SU-DHL-6 (cell line): Measurements from ENCODE around the gene NAPG.
"Not testable (repeated sequence)": the region's sequence is repeated elsewhere in the genome, so short reads cannot be mapped to it uniquely, and the experiment has no call there.

Experiments
- H2AFZ ChIP-seq: fragments of 200-600 bp; sonication (generic); 2 replicates; pipeline ENCODE4 v1.6.1; 2014; ENCODE audit warnings: low read depth, mild to moderate bottlenecking, moderate library complexity, mixed read lengths, antibody characterized with exemption, low read length; ENCODE audit not compliant: severe bottlenecking
- H3F3A ChIP-seq: fragments of 200-600 bp; shearing (Covaris generic); 2 replicates; pipeline ENCODE4 v1.6.0; 2016; ENCODE audit warnings: antibody characterized with exemption, mild to moderate bottlenecking; ENCODE audit not compliant: insufficient read depth
- H3K27ac ChIP-seq: fragments of 200-600 bp; sonication (generic); 2 replicates; pipeline ENCODE4 v1.5.1; 2016; ENCODE audit warnings: low read depth, mild to moderate bottlenecking, low read length, moderate library complexity, mixed read lengths
- H3K27me3 ChIP-seq: fragments of 200-600 bp; sonication (generic), shearing (Covaris generic); 2 replicates; pipeline ENCODE4 v1.6.0; 2014; ENCODE audit warnings: mild to moderate bottlenecking, low read length
- H3K36me3 ChIP-seq: fragments of 200-600 bp; sonication (generic); 2 replicates; pipeline ENCODE4 v1.6.1; 2014; ENCODE audit warnings: mild to moderate bottlenecking, low read length, mixed read lengths
- H3K4me2 ChIP-seq: fragments of 300-600, 200-600 bp; shearing (Covaris generic), sonication (generic); 2 replicates; pipeline ENCODE4 v1.6.0; 2014; ENCODE audit warnings: low read length, low read depth, mild to moderate bottlenecking; ENCODE audit not compliant: poor library complexity, severe bottlenecking
- H3K4me3 ChIP-seq: fragments of 200-600 bp; sonication (generic); 2 replicates; pipeline ENCODE4 v1.5.1; 2014; ENCODE audit warnings: antibody characterized with exemption, low read length, mild to moderate bottlenecking, mixed read lengths; ENCODE audit not compliant: insufficient read depth, poor library complexity, severe bottlenecking
- H3K79me2 ChIP-seq: fragments of 200-600 bp; sonication (generic); 2 replicates; pipeline ENCODE4 v1.6.1; 2014; ENCODE audit warnings: mild to moderate bottlenecking, low read length, moderate library complexity; ENCODE audit not compliant: insufficient read depth
- H3K9ac ChIP-seq: fragments of 200-600 bp; sonication (generic); 2 replicates; pipeline ENCODE4 v1.7.0; 2014; ENCODE audit warnings: mild to moderate bottlenecking, low read length
- H3K9me2 ChIP-seq: fragments of 200-600 bp; sonication (generic); replicated peaks from 2 replicates; pipeline ENCODE4 v1.6.1; 2014; ENCODE audit warnings: low read length; ENCODE audit not compliant: insufficient read depth
- H3K9me3 ChIP-seq: fragments of 200-600 bp; sonication (generic); 2 replicates; pipeline ENCODE4 v1.6.1; 2014; ENCODE audit warnings: low read length, mixed read lengths; ENCODE audit not compliant: insufficient read depth
- H4K20me1 ChIP-seq: fragments of 200-600 bp; sonication (generic); 2 replicates; pipeline ENCODE4 v1.6.1; 2014; ENCODE audit warnings: low read depth, mild to moderate bottlenecking, antibody characterized with exemption, low read length, moderate library complexity, mixed read lengths
- EZH2phosphoT487 ChIP-seq: fragments of 200-600 bp; sonication (generic), shearing (Covaris generic); conservative IDR thresholded peaks from 2 replicates; pipeline ENCODE4 v1.6.1; 2018; ENCODE audit warnings: mild to moderate bottlenecking, antibody characterized with exemption, low read length, moderate library complexity, mixed read lengths
- TF ChIP-seq, protein P1 (sequence below): fragments of 200-600 bp; sonication (generic); IDR thresholded peaks from one replicate; pipeline ENCODE4 v1.5.1; 2017; ENCODE audit warnings: antibody characterized with exemption, mild to moderate bottlenecking, low read length, moderate library complexity; ENCODE audit not compliant: insufficient read depth, poor library complexity, severe bottlenecking

The NAPG gene

DNA sequence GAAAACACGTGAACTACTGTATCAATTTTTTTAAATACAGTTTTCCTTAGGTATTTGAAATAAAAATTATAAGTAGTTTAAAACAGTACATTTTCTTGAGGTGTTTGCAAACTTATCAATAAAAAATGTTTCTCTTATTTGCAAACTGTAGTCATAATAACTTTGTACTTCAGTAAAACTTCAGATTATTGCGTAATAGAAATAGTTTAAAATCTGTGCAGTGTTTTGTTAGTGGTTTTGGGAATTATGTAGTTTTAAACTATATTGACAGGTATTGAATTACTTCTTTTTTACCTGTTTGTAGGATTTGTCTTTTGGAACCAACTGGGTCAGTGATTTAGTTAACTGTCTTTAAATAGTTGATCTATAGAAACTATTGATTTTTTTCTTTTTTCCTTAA, 7.3 kb downstream of the NAPG start:
- Histone ChIP-seq H3K27ac (no peak overlapping the region), H2AFZ (no peak overlapping the region), H3K27me3 (no peaks in the 10 kb centered on the region), H3K4me3 (no peak overlapping the region), H3K9me2 (no peaks in the 10 kb centered on the region), H4K20me1 (peaks cover 10% of the 10 kb centered on the region; the same call in 1 of the 2 replicates), H3K9me3 (no peaks in the 10 kb centered on the region), H3K79me2 (peaks cover 66% of the 10 kb centered on the region), H3K4me2 (no peak overlapping the region), H3K9ac (no peak overlapping the region), H3K36me3 (peaks cover 17% of the 10 kb centered on the region; the same call in 1 of the 2 replicates), H3F3A (0 out of 2 replicates have a peak, but pooled peaks cover 4% of the 10 kb centered on the region)
- no peak for TF ChIP-seq EZH2phosphoT487
- TF ChIP-seq, protein P1, sequence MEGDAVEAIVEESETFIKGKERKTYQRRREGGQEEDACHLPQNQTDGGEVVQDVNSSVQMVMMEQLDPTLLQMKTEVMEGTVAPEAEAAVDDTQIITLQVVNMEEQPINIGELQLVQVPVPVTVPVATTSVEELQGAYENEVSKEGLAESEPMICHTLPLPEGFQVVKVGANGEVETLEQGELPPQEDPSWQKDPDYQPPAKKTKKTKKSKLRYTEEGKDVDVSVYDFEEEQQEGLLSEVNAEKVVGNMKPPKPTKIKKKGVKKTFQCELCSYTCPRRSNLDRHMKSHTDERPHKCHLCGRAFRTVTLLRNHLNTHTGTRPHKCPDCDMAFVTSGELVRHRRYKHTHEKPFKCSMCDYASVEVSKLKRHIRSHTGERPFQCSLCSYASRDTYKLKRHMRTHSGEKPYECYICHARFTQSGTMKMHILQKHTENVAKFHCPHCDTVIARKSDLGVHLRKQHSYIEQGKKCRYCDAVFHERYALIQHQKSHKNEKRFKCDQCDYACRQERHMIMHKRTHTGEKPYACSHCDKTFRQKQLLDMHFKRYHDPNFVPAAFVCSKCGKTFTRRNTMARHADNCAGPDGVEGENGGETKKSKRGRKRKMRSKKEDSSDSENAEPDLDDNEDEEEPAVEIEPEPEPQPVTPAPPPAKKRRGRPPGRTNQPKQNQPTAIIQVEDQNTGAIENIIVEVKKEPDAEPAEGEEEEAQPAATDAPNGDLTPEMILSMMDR = no peak

DNA sequence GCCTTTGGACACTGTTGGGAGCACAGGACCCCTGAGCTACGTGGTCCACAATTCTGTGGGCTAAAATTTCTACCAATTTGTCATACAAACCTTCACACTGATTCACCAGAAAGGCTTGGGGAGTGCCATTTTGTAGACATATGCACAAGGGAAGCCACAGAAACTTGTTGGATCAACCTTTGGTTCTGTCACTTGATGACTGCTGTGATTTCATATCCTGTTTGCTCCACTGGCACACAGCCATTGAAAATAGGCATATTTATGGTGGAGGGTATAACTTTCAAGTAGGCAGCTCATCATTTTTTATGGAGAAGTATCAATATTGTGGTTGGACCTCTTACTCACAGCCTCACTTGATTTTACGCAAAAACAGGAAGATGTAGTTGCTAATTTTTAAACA, 10.5 kb downstream of the NAPG start:
- Histone ChIP-seq H3K9ac (no peak overlapping the region), H3K9me2 (no peaks in the 10 kb centered on the region), H3K27ac (no peak overlapping the region), H3K27me3 (no peaks in the 10 kb centered on the region), H3F3A (0 out of 2 replicates have a peak, but pooled peaks cover 3% of the 10 kb centered on the region), H3K36me3 (peaks cover 28% of the 10 kb centered on the region; the same call in 1 of the 2 replicates), H3K79me2 (peaks cover 35% of the 10 kb centered on the region), H2AFZ (no peak overlapping the region), H3K9me3 (no peaks in the 10 kb centered on the region), H3K4me2 (no peak overlapping the region), H3K4me3 (no peak overlapping the region), H4K20me1 (peaks cover 5% of the 10 kb centered on the region; the same call in 1 of the 2 replicates)
- TF ChIP-seq, protein P1 = no peak
- no peak for TF ChIP-seq EZH2phosphoT487

DNA sequence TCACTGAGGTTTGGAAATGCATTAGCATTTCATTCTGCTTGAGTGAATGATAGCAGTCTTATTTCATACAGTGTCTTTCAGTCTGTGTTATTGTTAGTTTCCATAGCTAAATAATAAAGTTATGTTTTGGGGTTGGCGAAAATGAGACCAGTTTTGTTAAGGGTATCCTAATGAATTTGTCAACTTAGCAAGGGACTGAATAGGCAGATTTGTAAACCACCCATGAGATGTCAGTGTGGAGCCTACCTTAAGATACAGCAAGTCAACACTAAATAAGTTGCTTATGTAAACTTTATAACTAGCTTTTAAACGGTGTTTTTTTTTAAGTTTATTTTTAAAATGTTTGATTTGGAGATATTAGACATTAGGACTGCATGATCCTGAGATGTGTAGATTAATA, 11.9 kb downstream of the NAPG start:
- H3K4me2 ChIP-seq = no peak overlapping the region
- no peaks in the 10 kb centered on the region for H3K9me3 ChIP-seq
- no peak overlapping the region for H3K27ac ChIP-seq
- peaks cover 25% of the 10 kb centered on the region; the same call in 1 of the 2 replicates for H3K36me3 ChIP-seq
- H3K79me2 ChIP-seq = peaks cover 20% of the 10 kb centered on the region; the same call in 1 of the 2 replicates
- H3K4me3 ChIP-seq = no peak overlapping the region
- no peaks in the 10 kb centered on the region for H3K9me2 ChIP-seq
- no peak overlapping the region for H3K9ac ChIP-seq
- TF ChIP-seq EZH2phosphoT487 = no peak
- TF ChIP-seq, protein P1 = no peak
- H3F3A ChIP-seq = no peaks in the 10 kb centered on the region
- H2AFZ ChIP-seq = no peak overlapping the region
- H4K20me1 ChIP-seq = no peaks in the 10 kb centered on the region; the same call in 1 of the 2 replicates
- H3K27me3 ChIP-seq = no peaks in the 10 kb centered on the region

DNA sequence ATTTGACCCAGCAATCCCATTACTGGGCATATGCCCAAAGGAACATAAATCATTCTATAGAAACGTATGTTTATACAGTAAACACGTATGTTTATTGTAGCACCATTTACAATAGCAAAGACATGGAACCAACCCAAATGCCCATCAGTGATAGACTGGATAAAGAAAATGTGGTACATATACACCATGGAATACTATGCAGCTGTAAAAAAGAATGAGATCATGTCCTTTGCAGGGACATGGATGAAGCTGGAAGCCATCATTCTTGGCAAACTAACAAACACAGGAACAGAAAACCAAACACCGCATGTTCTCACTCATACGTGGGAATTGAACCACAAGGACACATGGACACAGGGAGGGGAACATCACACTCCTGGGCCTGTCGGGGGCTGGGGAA, 13.3 kb downstream of the NAPG start:
- H3K27ac ChIP-seq, H3F3A ChIP-seq, H3K9me3 ChIP-seq, H2AFZ ChIP-seq, H3K9ac ChIP-seq, H3K79me2 ChIP-seq, H3K9me2 ChIP-seq, H3K4me3 ChIP-seq, H3K4me2 ChIP-seq, H4K20me1 ChIP-seq, H3K27me3 ChIP-seq: not testable (repeated sequence)
- peaks cover 18% of the 10 kb centered on the region; the same call in 1 of the 2 replicates for H3K36me3 ChIP-seq
